ENCODE measurements around the gene FAM219B.
"Not testable (repeated sequence)": the region's sequence is repeated elsewhere in the genome, so short reads cannot be mapped to it uniquely, and the experiment has no call there.

FAM219B gene

DNA sequence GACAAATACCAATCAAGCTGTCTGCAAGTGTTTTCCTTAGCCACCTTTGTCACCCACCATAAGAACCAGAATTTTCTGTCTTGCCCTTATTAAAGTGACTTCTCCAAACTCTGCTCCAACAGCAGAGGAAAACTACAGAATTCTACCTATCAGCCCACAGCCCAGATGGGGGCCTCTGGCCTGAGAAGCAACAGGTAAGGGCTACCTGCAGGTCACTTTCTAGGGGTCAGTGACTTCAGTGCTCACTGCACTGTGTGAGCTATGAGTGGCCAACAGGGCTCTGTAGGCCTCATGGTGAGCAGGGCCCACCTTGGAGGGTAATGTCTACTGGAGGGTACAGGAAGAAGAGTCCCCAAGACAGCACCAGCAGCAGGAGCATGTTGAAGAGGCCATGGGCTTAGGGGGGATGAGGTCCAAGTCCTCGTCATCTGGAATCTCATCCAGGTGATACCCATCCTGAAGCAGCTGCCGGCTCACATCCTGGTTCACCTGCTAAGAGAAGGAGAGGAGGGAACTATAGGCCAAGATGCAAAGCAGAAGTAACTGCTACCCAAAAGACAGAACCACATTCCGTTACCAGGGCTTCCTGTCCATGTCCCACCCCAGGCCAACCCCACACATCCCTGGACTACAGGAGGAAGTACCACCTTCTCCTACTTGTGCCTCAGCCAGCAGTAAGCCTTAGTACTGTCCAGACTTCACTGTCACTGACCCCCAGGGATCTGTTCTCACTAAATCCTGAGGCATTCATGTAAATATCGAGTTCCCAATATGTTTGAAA is 4.2 kb downstream of the FAM219B start:
- no peak for DNase-seq

GRCh38 chr15:74901612-74902063 is 5.0 kb downstream of the FAM219B start:
- peak; percentile 10 to 29 (median 20) for DNase-seq

GRCh38 chr15:74897300-74897701 is 9.3 kb downstream of the FAM219B start:
- DNase-seq: no peak

GRCh38 chr15:74896316-74896715 is 10.3 kb downstream of the FAM219B start:
- no peak for DNase-seq

DNA sequence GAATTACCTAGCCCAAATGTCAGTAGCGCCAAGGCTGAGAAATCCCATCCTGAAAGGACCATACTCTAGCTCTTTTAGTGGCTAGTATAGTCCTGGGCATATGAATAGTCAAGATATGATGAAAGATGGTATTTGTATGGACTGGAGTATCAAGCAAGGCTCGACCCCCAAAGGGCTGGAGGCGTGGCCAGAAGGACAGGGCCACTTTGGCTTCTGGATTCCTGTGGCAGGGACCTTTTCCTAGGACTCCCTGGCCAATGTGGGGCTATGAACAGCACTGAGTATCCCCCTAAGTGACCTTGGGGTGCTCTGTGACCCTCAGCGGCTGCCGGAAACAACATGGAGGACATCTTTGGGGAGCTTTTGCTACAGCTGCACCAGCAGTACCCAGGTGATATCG is 10.8 kb downstream of the FAM219B start:
- no peak for DNase-seq

- not testable (repeated sequence) for DNase-seq
Observed at GRCh38 chr15:74894383-74894782, 12.3 kb downstream of the FAM219B start.

- DNase-seq: peak in 2 of 4 experiments; percentile 6 to 32
Observed at GRCh38 chr15:74893627-74894026, 13.0 kb downstream of the FAM219B start.

- DNase-seq: no peak
Observed at GRCh38 chr15:74892931-74893330, 13.7 kb downstream of the FAM219B start.

DNA sequence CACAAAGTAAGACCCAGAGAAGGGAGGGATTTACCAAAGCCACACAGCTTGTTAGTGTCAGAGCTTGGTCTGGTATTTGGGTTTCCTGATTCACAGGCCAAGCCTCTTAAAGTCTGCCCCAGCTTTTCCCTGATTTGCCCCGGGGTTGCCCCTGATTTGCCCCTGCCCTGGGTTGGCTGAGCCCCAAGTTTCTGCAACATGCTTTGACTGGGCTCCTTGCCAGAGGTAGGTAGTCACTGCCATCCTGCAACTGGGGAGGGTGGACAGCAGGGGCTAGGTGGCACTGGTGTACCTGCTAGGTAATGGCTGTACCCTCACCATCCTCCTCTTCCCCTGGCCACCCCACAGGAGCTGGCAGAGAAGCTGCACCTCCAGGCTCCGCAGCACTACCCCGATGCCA is 14.3 kb downstream of the FAM219B start:
- DNase-seq: no peak

DNA sequence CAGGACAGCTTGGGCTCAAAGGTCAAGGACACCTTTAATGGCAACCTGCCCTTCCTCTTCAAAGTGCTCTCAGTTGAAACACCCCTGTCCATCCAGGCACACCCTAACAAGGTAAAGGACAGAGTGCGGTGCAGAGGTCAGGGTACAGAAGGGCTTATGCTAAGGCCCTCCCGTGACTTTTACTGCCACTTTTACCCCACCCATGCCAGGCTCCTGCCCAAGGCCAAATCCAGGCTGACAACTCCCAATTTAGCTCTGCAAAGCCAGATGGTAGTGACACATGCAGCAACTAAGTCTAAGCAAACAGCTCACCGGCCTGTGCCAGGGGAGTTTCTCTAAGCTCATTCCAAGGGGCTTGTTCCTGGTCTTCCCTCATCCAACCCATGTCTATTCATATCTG is 15.2 kb downstream of the FAM219B start:
- no peak for DNase-seq

DNA sequence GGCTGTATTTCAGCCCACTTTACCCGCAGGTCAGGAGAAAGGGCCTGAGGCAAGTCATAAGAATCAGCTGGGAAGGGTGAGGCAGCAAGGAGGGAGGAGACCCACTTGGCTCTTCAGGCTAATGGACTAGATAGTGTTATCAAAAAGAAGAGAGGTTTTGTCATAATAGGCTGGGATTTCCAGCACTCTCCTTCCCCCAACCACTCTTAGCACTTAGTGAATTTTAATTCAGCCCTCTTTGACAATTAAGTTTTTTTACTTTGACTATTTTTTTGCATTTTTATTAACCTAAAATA is 16.0 kb downstream of the FAM219B start:
- DNase-seq: no peak

DNA sequence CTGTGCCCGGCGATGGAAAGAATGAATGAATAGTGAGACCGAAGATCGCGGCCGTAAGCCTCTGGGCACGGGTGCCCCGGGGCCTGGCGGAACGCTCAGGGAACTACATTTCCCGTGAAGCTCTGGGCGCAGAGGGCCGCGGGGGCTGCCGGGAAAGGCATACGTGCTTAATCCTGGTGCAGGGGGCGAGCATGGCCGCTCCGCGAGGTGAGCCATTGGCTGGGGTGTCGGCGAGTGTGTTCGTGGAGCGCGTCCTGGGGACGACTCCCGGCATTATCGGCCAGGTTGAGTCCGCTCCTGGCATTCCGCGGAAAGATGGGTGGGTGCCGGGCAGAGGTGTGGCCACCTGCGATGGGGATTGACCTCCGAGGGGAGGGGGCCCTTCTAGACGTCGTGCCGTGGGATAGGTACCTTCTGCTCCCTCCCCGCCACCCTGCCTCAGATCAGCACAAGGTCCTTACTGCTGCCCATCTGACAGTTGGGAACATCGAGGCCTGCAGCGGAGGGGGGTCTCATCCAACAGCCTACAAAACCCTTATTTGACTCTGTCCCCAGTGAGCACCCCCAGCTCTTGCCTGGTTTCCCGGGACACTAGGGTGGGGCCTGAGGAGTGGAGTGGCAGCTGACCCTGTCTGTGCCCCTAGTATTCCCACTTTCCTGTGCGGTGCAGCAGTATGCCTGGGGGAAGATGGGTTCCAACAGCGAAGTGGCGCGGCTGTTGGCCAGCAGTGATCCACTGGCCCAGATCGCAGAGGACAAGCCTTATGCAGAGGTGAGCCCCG is 16.6 kb downstream of the FAM219B start, which contains the start of gene MPI:
TSS of gene MPI (plus strand) at position 160 of the 782 bp plus-strand sequence. CDS start at position 192, 32 bp downstream.
- DNase-seq: peak; percentile 61 to 82 (median 74)

DNA sequence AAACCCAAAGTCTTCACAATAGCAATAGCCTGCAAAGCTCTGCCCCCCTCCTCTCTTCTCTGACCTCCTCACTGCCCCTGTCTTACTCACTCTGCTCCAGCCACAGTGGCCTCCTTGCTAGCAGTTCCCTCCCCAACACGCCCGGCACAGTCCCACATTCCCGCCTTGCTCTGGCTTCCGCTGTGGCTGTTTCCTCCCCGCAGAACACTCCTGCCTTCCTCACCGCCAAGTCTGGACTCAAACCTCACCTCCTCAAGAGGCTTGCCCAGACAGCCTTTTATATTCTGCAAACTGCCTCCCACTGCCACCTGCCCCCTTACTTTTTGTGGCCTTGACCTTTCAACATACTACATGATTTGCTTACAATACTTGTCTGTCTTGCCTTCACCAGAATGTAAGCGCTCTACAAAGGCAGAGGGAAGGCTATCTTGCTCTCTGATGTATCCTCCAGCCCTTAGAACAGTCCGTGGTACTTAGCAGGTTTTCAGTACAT is 17.2 kb downstream of the FAM219B start:
- DNase-seq: no peak

DNA sequence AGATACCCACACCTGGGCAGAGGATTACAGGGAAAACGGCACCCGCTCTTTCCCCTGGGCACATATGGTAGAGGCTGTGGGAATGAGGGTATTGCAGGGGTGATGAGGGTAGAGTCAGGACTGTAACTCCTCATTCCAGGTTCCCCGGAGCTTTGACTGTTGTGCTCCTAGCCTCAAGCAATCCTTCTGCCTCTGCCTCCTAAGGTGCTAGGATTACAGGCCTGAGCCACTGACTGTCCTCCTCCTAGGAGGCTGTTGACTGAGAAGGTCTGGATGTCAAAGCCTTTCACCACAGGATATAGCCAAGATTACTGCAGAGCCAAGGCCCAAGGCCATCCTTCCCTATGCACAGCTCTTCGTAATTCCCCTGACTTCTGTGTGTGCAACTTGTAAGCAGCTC is 17.9 kb downstream of the FAM219B start:
- no peak for DNase-seq

DNA sequence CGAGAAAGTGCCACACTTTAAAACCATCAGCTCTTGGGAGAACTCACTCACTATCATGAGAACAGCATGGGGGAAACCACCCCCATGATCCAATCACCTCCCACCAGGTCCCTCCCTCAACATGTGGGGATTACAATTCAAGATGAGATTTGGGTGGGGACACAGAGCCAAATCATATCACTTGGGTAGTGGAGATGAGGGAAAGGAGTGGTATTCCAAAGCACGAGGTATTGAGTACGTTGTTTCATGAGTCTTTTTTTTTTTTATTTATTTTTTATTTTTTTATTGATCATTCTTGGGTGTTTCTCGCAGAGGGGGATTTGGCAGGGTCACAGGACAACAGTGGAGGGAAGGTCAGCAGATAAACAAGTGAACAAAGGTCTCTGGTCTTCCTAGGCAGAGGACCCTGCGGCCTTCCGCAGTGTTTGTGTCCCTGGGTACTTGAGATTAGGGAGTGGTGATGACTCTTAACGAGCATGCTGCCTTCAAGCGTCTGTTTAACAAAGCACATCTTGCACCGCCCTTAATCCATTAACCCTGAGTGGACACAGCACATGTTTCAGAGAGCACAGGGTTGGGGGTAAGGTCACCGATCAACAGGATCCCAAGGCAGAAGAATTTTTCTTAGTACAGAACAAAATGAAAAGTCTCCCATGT is 19.0 kb downstream of the FAM219B start:
- not testable (repeated sequence) for DNase-seq

DNA sequence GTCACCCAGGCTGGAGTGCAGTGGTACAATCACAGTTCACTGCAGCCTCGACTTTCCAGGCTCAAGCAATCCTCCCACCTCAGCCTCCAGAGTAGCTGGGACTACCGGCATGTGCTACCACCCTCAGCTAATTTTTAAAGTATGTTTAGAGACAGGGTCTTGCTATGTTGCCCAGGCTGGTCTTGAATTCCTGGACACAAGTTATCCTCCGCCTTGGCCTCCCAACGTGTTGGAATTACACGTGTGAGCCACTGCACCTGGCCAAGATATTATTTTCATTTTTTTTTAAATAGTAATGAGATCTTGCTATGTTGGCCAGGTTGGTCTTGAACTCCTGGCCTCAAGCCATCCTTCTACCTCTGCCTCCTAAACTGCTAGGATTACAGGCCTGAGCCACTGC is 21.2 kb downstream of the FAM219B start:
- no peak for DNase-seq

GRCh38 chr15:74884428-74885223 is 22.0 kb downstream of the FAM219B start:
- no peak for DNase-seq

- DNase-seq: no peak
Observed at GRCh38 chr15:74882528-74882927, 24.1 kb downstream of the FAM219B start.

- no peak for DNase-seq
Observed at GRCh38 chr15:74878273-74878672, 28.4 kb downstream of the FAM219B start.

DNA sequence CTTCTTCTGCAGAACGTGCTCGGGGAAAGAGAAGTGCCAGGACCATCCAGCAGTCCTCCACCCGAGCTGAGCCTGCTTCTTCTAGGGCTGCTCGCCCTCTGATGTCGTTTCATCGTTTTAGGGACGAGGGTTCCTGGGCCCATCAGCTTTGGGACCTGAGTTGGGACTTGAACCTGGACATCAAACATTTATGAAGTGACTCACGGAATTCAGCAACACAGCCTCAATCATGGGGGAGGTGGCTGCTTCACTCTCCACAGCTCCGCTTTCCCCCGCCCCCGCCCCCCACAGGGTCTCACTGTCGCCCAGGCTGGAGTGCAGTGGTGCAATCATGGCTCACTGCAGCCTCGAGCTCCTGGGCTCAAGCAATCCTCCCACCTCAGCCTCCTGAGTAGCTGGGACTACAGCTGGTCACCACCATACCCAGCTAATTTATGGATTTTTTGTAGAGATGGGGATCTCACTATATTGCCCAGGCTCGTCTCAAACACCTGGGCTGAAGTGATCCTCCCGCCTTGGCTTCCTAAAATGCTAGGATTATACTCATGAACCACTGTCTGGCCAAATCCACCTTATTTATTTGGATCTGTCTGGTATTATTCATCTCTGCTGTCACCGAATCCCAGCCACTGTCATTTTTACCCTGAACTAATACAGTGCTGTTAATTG is 32.8 kb downstream of the FAM219B start:
- no peak for DNase-seq

DNA sequence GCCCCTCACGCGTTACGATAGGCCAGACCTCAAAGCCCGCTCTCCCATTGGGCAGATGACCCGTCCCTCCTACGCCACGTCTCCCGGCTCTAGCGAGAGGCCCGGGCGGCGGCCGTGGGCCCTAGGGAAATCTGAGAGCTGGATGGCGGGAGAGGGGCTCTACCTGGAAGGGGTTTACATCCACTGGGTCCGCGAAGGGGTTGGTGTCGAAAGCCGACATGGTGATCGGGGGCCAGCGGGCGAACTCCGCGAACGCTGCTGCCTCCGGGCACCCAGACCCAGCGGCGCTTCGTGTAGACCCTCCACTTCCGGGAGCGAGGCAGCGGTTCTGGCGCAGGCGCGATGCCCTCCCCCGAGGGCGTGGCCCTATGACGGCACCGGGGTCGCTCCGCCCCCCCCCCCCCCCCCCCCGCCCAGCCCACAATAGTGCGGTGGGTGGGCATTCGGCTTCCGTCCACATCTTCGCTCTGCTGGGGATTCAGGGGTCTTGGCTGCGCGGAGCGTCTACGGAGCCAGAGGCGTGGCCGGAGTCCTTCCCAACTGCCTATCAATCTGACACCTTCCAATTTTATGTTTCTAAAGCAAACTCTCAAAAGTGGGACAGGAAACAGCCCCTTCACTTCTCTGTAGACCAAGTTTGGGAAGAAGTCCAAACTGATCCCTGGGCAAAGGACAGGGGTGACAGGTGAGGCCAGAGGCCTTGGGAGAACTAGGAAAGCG is 33.5 kb downstream of the FAM219B start, which contains the start of gene SCAMP2:
TSS of gene SCAMP2 (minus strand) at position 330 of the 720 bp plus-strand sequence. CDS start at position 220, 110 bp downstream.
- DNase-seq: peak; percentile 77 to 89 (median 82)

Measured in activated CD4-positive, CD25-positive, alpha-beta regulatory T cell (primary cell).